H1 (cell line): ENCODE results near the gene TEAD2. TPM values are rescaled to one million over a fixed set of nuclear protein-coding genes. Genes with fewer than 3 reads are reported as not detected.
A peak's percentile ranks its signal among the peaks of the same experiment; 100 is the strongest.

Experiments used
- CTCF ChIA-PET: fragments of 300-600 bp; sonication (Branson Sonifier 250); formaldehyde crosslinking; loops from one replicate; lab custom pipeline; 2021; ENCODE audit not compliant: partially characterized antibody; lab: Charles Lee
- POLR2A ChIA-PET: fragments of 300-600 bp; sonication (Branson Sonifier 250); formaldehyde crosslinking; loops from one replicate; lab custom pipeline; 2021; ENCODE audit warnings: inconsistent platforms; ENCODE audit not compliant: partially characterized antibody; lab: Charles Lee
- DNase-seq, 2 experiments: peaks; one replicate each; pipeline versions ENCODE4 v3.0.0 to v3.0.0-alpha.2; 2010 to 2022; ENCODE audit warnings: low spot score in 2 of 2, low read depth in 1 of 2, mixed read lengths in 1 of 2
- FAIRE-seq: peaks from 2 replicates; lab custom pipeline; 2011; peaks lifted over from hg19 to GRCh38; lab: Jason Lieb, UNC
- H2AFZ ChIP-seq: 2 replicates; pipeline ENCODE4 v1.8.1; 2012; ENCODE audit warnings: low read length, inconsistent platforms
- H2AK5ac ChIP-seq: 2 replicates; pipeline ENCODE4 v1.6.1; 2013; ENCODE audit warnings: low read depth, low read length
- H2BK120ac ChIP-seq: replicated peaks from 2 replicates; pipeline ENCODE3; 2013; ENCODE audit warnings: low read depth, low read length, inconsistent platforms
- H2BK12ac ChIP-seq: 2 replicates; pipeline ENCODE4 v1.6.1; 2013; ENCODE audit warnings: low read depth, low read length
- H2BK15ac ChIP-seq: 2 replicates; pipeline ENCODE4 v1.6.1; 2013; ENCODE audit warnings: low read length
- H2BK20ac ChIP-seq: 2 replicates; pipeline ENCODE4 v1.6.1; 2013; ENCODE audit warnings: low read length
- H2BK5ac ChIP-seq: 2 replicates; pipeline ENCODE4 v1.6.1; 2013; ENCODE audit warnings: low read depth, low read length
- H3K14ac ChIP-seq: 2 replicates; pipeline ENCODE4 v1.6.1; 2013; ENCODE audit warnings: inconsistent platforms; ENCODE audit not compliant: insufficient read length
- H3K18ac ChIP-seq: 2 replicates; pipeline ENCODE4 v1.6.1; 2013; ENCODE audit warnings: low read length; ENCODE audit errors: extremely low read depth
- H3K23ac ChIP-seq: 2 replicates; pipeline ENCODE4 v1.6.1; 2013; ENCODE audit warnings: inconsistent platforms; ENCODE audit not compliant: insufficient read length
- H3K23me2 ChIP-seq: 2 replicates; pipeline ENCODE4 v1.6.1; 2013; ENCODE audit warnings: low read depth, low read length
- H3K27ac ChIP-seq: 2 replicates; pipeline ENCODE4 v1.6.1; 2011; ENCODE audit warnings: low read depth, low read length, inconsistent platforms
- H3K27me3 ChIP-seq, 4 experiments: replicated peaks in 1 of 4; 1 replicate in 1 of 4; 2 replicates in 3 of 4; pipeline versions ENCODE4 v1.6.1 to v1.8.1; 2011 to 2013; ENCODE audit warnings: low read length in 3 of 4, mild to moderate bottlenecking in 3 of 4, inconsistent platforms in 2 of 4, mixed read lengths in 2 of 4, moderate library complexity in 1 of 4; ENCODE audit not compliant: control insufficient read depth in 3 of 4, insufficient read depth in 3 of 4; ENCODE audit errors: extremely low read depth in 1 of 4
- H3K36me3 ChIP-seq, 4 experiments: 2 replicates each; pipeline versions ENCODE4 v1.6.1 to v1.8.1; 2011 to 2013; ENCODE audit warnings: mild to moderate bottlenecking in 4 of 4, low read length in 3 of 4, moderate library complexity in 2 of 4, control low read depth in 1 of 4, inconsistent platforms in 1 of 4; ENCODE audit not compliant: insufficient read depth in 4 of 4, control insufficient read depth in 2 of 4
- H3K4ac ChIP-seq: replicated peaks from 2 replicates; pipeline ENCODE3; 2013; ENCODE audit warnings: low read length, low read depth, mixed read lengths, inconsistent platforms; ENCODE audit not compliant: insufficient read length
- H3K4me1 ChIP-seq, 4 experiments: replicated peaks in 1 of 4; 1 replicate in 1 of 4; 2 replicates in 3 of 4; pipeline versions ENCODE4 v1.6.1 to v1.8.1; 2011 to 2013; ENCODE audit warnings: low read length in 3 of 4, inconsistent platforms in 2 of 4, mixed read lengths in 1 of 4; ENCODE audit not compliant: insufficient read depth in 4 of 4, control insufficient read depth in 3 of 4
- H3K4me2 ChIP-seq, 2 experiments: 2 replicates each; pipeline versions ENCODE4 v1.6.1 to v1.8.1; 2011 to 2013; ENCODE audit warnings: low read depth in 2 of 2, low read length in 2 of 2, control low read depth in 1 of 2, inconsistent platforms in 1 of 2, mild to moderate bottlenecking in 1 of 2; ENCODE audit not compliant: insufficient read depth in 1 of 2
- H3K4me3 ChIP-seq, 4 experiments: fragments of 200-600, 300-600 bp in 1 of 4; sonication (generic), shearing (Covaris generic), sonication (Bioruptor Twin) in 1 of 4; 2 replicates each; pipeline versions ENCODE4 v1.5.1 to v1.8.1; 2011 to 2016; ENCODE audit warnings: low read length in 4 of 4, low read depth in 3 of 4, control low read depth in 2 of 4, inconsistent platforms in 2 of 4, mild to moderate bottlenecking in 2 of 4, mixed read lengths in 1 of 4, moderate library complexity in 1 of 4; ENCODE audit not compliant: insufficient read depth in 2 of 4; ENCODE audit errors: extremely low read depth in 1 of 4
- H3K56ac ChIP-seq: replicated peaks from 2 replicates; pipeline ENCODE3; 2013; ENCODE audit warnings: low read depth, mild to moderate bottlenecking, mixed read lengths, low read length, inconsistent platforms; ENCODE audit not compliant: insufficient read length
- H3K79me1 ChIP-seq: 2 replicates; pipeline ENCODE4 v1.6.1; 2013; ENCODE audit warnings: low read depth, low read length, control low read depth
- H3K79me2 ChIP-seq, 2 experiments: 2 replicates each; pipeline versions ENCODE4 v1.6.1 to v1.8.1; 2012 to 2013; ENCODE audit warnings: low read length in 2 of 2, mild to moderate bottlenecking in 2 of 2, inconsistent platforms in 1 of 2; ENCODE audit not compliant: insufficient read depth in 2 of 2, control insufficient read depth in 1 of 2
- H3K9ac ChIP-seq, 4 experiments: replicated peaks in 1 of 4; 1 replicate in 1 of 4; 2 replicates in 3 of 4; pipeline versions ENCODE4 v1.6.1 to v1.8.1; 2011 to 2013; ENCODE audit warnings: low read depth in 3 of 4, low read length in 3 of 4, control low read depth in 2 of 4, mild to moderate bottlenecking in 2 of 4, moderate library complexity in 2 of 4, inconsistent platforms in 1 of 4; ENCODE audit errors: extremely low read depth in 1 of 4
- H3K9me3 ChIP-seq, 2 experiments: 2 replicates each; pipeline versions ENCODE4 v1.6.1 to v1.8.1; 2012 to 2013; ENCODE audit warnings: mild to moderate bottlenecking in 2 of 2, moderate library complexity in 2 of 2, control low read depth in 1 of 2, inconsistent platforms in 1 of 2, low read depth in 1 of 2, low read length in 1 of 2, mixed read lengths in 1 of 2; ENCODE audit not compliant: insufficient read depth in 2 of 2
- H4K20me1 ChIP-seq, 2 experiments: replicated peaks in 1 of 2; 2 replicates each; pipeline versions ENCODE3 to v1.8.1; 2011 to 2013; ENCODE audit warnings: inconsistent platforms in 2 of 2, low read length in 2 of 2, mild to moderate bottlenecking in 1 of 2; ENCODE audit not compliant: insufficient read depth in 2 of 2, control insufficient read depth in 1 of 2
- H4K5ac ChIP-seq: 2 replicates; pipeline ENCODE4 v1.6.1; 2013; ENCODE audit warnings: low read length, low read depth, mixed read lengths, inconsistent platforms; ENCODE audit not compliant: insufficient read length
- H4K8ac ChIP-seq: 2 replicates; pipeline ENCODE4 v1.8.0; 2013; ENCODE audit warnings: mild to moderate bottlenecking, moderate library complexity, low read length, inconsistent platforms; ENCODE audit not compliant: insufficient read depth; ENCODE audit errors: extremely low read depth
- H4K91ac ChIP-seq: replicated peaks from 2 replicates; pipeline ENCODE3; 2013; ENCODE audit warnings: low read length, mixed read lengths, inconsistent platforms; ENCODE audit not compliant: insufficient read length
- CBX8 ChIP-seq: fragments of 300-800, 300-1000 bp; sonication (generic); IDR thresholded peaks from 2 replicates; pipeline ENCODE4 v1.7.1; 2016; ENCODE audit warnings: low read depth, low read length, borderline replicate concordance
- GABPA ChIP-seq: IDR thresholded peaks from 2 replicates; pipeline ENCODE4 v1.6.1; 2011; ENCODE audit warnings: mild to moderate bottlenecking, low read length, moderate library complexity, borderline replicate concordance; ENCODE audit not compliant: insufficient read depth
- HDAC6 ChIP-seq: IDR thresholded peaks from one replicate; pipeline ENCODE4 v1.7.1; 2012; ENCODE audit warnings: low read depth, mild to moderate bottlenecking, inconsistent platforms, low read length, moderate library complexity
- JUND ChIP-seq: IDR thresholded peaks from 2 replicates; pipeline ENCODE4 v1.6.1; 2011; ENCODE audit warnings: mild to moderate bottlenecking, improper control_type of control experiment, low read length
- MAX ChIP-seq: IDR thresholded peaks from 2 replicates; pipeline ENCODE4 v1.6.1; 2012; ENCODE audit warnings: inconsistent platforms
- POLR2A ChIP-seq, 2 experiments: IDR thresholded peaks; 1 replicate in 1 of 2; 2 replicates in 1 of 2; pipeline ENCODE4 v1.6.1; 2011; ENCODE audit warnings: low read depth in 2 of 2, low read length in 2 of 2, mild to moderate bottlenecking in 2 of 2; ENCODE audit errors: control extremely low read depth in 1 of 2
- POLR2AphosphoS5 ChIP-seq: IDR thresholded peaks from 2 replicates; pipeline ENCODE4 v1.6.1; 2011; ENCODE audit warnings: low read depth, low read length
- SIN3A ChIP-seq, 2 experiments: IDR thresholded peaks in 1 of 2; conservative IDR thresholded peaks in 1 of 2; 2 replicates each; pipeline ENCODE4 v1.6.1; 2011 to 2012; ENCODE audit warnings: low read length in 2 of 2, improper control_type of control experiment in 1 of 2, low read depth in 1 of 2, mild to moderate bottlenecking in 1 of 2
- SIX5 ChIP-seq: IDR thresholded peaks from 2 replicates; pipeline ENCODE4 v1.6.1; 2011; ENCODE audit warnings: mild to moderate bottlenecking, low read depth, low read length
- TBP ChIP-seq: IDR thresholded peaks from 2 replicates; pipeline ENCODE4 v1.6.1; 2011; ENCODE audit warnings: low read depth, low read length, improper control_type of control experiment
- TEAD4 ChIP-seq: IDR thresholded peaks from 2 replicates; pipeline ENCODE4 v1.6.1; 2012; ENCODE audit warnings: low read depth, low read length, inconsistent platforms, mixed read lengths
- ZNF274 ChIP-seq: IDR thresholded peaks from 2 replicates; pipeline ENCODE4 v1.7.0; 2012; ENCODE audit warnings: low read length, borderline replicate concordance; ENCODE audit errors: extremely low read depth
- WGBS, 2 experiments: shearing (Covaris generic) in 1 of 2; methylation state at CpG; one replicate each; pipeline versions ENCODE4 v1.1.6 to v1.1.7; 2013 to 2015; ENCODE audit warnings: low lambda C conversion rate in 2 of 2, mixed read lengths in 2 of 2, inconsistent platforms in 1 of 2, low coverage in 1 of 2, missing lambda C conversion rate in 1 of 2; ENCODE audit not compliant: insufficient replicate concordance in 2 of 2, insufficient coverage in 1 of 2, insufficient read length in 1 of 2; ENCODE audit errors: extremely low coverage in 1 of 2, missing lambda C conversion rate in 1 of 2; 5-methylcytosine and 5-hydroxymethylcytosine counted together
- polyA plus RNA-seq, 7 experiments: library from polyadenylated mRNA; depleted of rRNA in 3 of 7; stranded (reverse) in 5 of 7; unstranded in 2 of 7; fragments of >200 nt in 5 of 7; fragments of 200-250 nt in 2 of 7; gene quantifications; 1 replicate in 5 of 7; 2 replicates in 1 of 7; 4 replicates in 1 of 7; pipeline versions ENCODE4 v1.2.1 to v1.2.3, GENCODE V29; 2011 to 2013; ENCODE audit warnings: missing spikeins in 2 of 7, mixed read lengths in 2 of 7
- total RNA-seq: library from RNA; stranded (reverse); fragmentation: NEBNext Ultra II Directional; extraction: Animal tissue kit (Norgen Biotek cat#: 25700); gene quantifications from 2 replicates; pipeline ENCODE4 v1.2.1, GENCODE V29; 2021

Gene TEAD2
- total and polyA plus RNA-seq, 2 of the 8 experiments (the other 6 are each of a cell fraction or from before 2014, with no cell fraction given): 87.6 to 146 TPM

GRCh38 chr19:49301165-49301865, 60.9 kb downstream of the TEAD2 start:
- 51% methylated on average over 8 of the region's 8 CpGs; no CpG with 5 or more reads in 1 of the 2 experiments for WGBS, 2 experiments
- H3K56ac ChIP-seq: no peak overlapping the region
- no peak overlapping the region for H4K5ac ChIP-seq
- 0 out of 2 replicates have a peak overlapping the region, but pooled peaks have one; percentile 81 for H3K18ac ChIP-seq
- DNase-seq: peak; percentile 50 to 95
- H3K9ac ChIP-seq: no peak overlapping the region; a peak in 2 of 7 replicates
- peak overlapping the region; percentile 66; the same call in 1 of the 2 replicates for H4K8ac ChIP-seq
- peak overlapping the region; percentile 95 for H2AFZ ChIP-seq
- no peak overlapping the region for H3K4me3 ChIP-seq
- H3K23ac ChIP-seq: no peak overlapping the region
- H3K79me2 ChIP-seq: no peaks in the 10 kb centered on the region
- H3K79me1 ChIP-seq: no peaks in the 10 kb centered on the region
- H2BK12ac ChIP-seq: peak overlapping the region; percentile 82; the same call in 1 of the 2 replicates
- FAIRE-seq: peak; percentile 71
- no peak overlapping the region for H2BK5ac ChIP-seq
- no peak overlapping the region for H4K91ac ChIP-seq
- no peak overlapping the region; the same call in 1 of the 2 replicates for H2BK15ac ChIP-seq
- ChIA-PET POLR2A (interaction anchor here (0.6 to 1.7 kb wide), 5 partner anchors 13 to 37 kb away, joined by 3 to 7 read pairs (median 3); no protein-coding TSS in a partner anchor), CTCF (interaction anchor here (0.6 to 3.3 kb wide), 52 partner anchors 9 to 322 kb away, joined by 3 to 29 read pairs (median 5); partner anchors contain the start of gene CD37)
- H3K27me3 ChIP-seq: no peaks in the 10 kb centered on the region
- H3K4me1 ChIP-seq: no peaks in the 10 kb centered on the region; a peak in 2 of 7 replicates
- no peak overlapping the region for H3K27ac ChIP-seq
- no peak overlapping the region for H3K4ac ChIP-seq
- no peaks in the 10 kb centered on the region for H3K9me3 ChIP-seq
- H3K36me3 ChIP-seq: no peaks in the 10 kb centered on the region
- no peaks in the 10 kb centered on the region for H4K20me1 ChIP-seq
- no peaks in the 10 kb centered on the region for H3K23me2 ChIP-seq
- peak overlapping the region in 1 of 2 experiments; percentile 63; a peak in 3 of 4 replicates for H3K4me2 ChIP-seq
- H2AK5ac ChIP-seq: no peak overlapping the region
- no peak overlapping the region for H2BK120ac ChIP-seq
- H3K14ac ChIP-seq: no peak overlapping the region
- no peak overlapping the region for H2BK20ac ChIP-seq
- TF ChIP-seq SIX5 (no peak), POLR2AphosphoS5 (peak; percentile 42; the same call in 1 of the 2 replicates), POLR2A (IDR thresholded peaks at IDR 0.05; ENCODE audit: control extremely low read depth in 1 of 2, low read depth in 2 of 2, low read length in 2 of 2) (no peak), JUND (no peak), MAX (peak; percentile 69; the same call in 1 of the 2 replicates), HDAC6 (no peak), CBX8 (no peak), TBP (peak; percentile 45; the same call in 1 of the 2 replicates), SIN3A (conservative IDR thresholded peaks at IDR 0.05 in 1 of 2, IDR thresholded peaks at IDR 0.05 in 1 of 2; ENCODE audit: low read depth in 1 of 2, low read length in 2 of 2) (peak in 1 of 2 experiments; percentile 71; a peak in 1 of 4 replicates), ZNF274 (no peak), TEAD4 (peak; percentile 37; the same call in 1 of the 2 replicates), GABPA (no peak)
